ENCODE measurements around the gene SIVA1. TPM values are rescaled to one million over a fixed set of nuclear protein-coding genes. Genes with fewer than 3 reads are reported as not detected.

The SIVA1 gene
- total RNA-seq, 2 experiments from 2014 or later = 97.6 to 109 TPM

DNA sequence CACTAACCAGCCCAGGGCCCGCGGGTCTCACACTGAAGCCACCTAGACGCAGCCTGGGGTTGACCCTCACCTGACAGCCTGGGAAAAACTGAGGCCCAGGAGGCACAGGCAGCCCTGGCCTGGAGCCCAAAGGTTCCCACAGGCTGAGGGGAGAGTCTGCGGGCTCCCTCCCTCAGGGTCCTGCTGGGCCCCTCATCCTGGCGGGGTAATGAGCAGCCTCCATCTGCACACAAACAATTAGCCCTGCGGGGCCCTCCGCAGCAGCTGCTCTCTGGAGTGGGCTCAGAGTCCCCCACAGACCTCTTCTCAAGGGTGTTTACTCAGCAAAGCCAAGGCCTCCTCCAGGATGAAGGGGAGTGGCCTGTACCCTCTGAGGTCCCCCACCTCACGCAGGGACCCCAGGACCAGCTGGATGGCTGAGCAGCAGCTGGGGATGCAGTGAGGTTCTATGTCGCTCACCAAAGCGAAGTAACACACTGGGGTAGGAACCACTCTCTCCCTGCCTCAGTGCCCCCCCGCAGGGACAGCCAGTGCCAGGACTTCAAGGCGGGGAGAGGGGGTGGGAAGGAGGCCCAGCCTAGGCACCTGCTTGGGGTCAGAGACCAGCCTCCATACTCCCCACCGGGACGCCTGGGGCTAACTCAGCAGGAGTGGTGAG is 35.3 kb downstream of the SIVA1 start:
- no peaks in the 10 kb centered on the region for H3K27me3 Mint-ChIP-seq
- H3K27ac Mint-ChIP-seq = no peak overlapping the region
- intact Hi-C loops (cut with micrococcal nuclease) = no loop called here
- no peaks in the 10 kb centered on the region for H3K36me3 Mint-ChIP-seq
- ChIA-PET CTCF (interaction anchor here (1.1 kb wide), 2 partner anchors 13 to 20 kb away, joined by 3 read pairs; partner anchors contain the start of gene ZBTB42), POLR2A (no interaction called here)
- H3K4me1 Mint-ChIP-seq (ENCODE audit: low read depth) = peaks cover 22% of the 10 kb centered on the region
- no peak for DNase-seq
- H3K4me3 Mint-ChIP-seq = no peak overlapping the region
- no peaks in the 10 kb centered on the region for H3K9me3 Mint-ChIP-seq

DNA sequence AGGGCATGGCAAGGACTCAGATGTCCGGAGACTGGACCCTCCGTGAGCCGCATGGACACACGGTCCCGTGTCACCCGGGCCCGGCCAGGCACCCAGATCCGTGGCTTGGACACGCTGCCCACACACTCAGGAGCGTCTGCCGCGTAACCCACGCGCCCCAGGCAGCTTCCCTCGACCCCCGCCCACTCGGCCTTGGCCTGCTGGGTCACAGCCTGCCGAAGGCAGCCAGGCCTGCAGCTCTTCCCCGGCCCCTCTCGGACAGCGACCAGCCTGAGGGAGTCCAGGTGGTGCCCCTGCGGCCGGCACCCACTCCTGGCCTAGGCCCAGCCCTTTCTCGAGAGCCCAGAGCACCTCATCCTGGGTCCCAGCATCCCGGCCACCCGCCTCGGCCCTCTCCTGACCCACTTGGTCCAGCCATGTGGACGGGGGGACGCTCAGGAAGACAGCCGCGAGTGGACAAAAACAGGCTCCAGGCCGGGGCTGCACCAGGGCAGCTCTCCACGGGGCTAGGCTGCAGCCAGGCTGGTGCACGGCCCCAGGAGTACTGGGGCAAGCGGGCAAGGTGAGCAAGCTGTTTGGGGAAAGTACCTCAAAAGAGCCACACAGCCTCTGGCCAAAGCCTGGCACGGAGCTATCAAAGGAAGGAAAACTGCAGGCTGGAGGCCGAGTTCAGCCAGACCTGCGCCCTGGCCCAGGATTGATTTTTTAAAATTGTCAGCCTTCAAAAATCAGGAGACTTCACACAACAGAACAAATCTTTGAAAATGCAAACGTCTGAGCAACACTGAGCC is 36.1 kb downstream of the SIVA1 start:
- intact Hi-C loops (cut with micrococcal nuclease) = no loop called here
- no peak for DNase-seq
- ChIA-PET CTCF (interaction anchor here (1.1 kb wide), 2 partner anchors 12 to 20 kb away, joined by 3 read pairs; partner anchors contain the start of gene ZBTB42), POLR2A (no interaction called here)
- Mint-ChIP-seq H3K27ac (no peak overlapping the region), H3K4me3 (no peak overlapping the region), H3K9me3 (no peaks in the 10 kb centered on the region), H3K4me1 (ENCODE audit: low read depth) (peaks cover 30% of the 10 kb centered on the region), H3K36me3 (no peaks in the 10 kb centered on the region), H3K27me3 (no peaks in the 10 kb centered on the region)

DNA sequence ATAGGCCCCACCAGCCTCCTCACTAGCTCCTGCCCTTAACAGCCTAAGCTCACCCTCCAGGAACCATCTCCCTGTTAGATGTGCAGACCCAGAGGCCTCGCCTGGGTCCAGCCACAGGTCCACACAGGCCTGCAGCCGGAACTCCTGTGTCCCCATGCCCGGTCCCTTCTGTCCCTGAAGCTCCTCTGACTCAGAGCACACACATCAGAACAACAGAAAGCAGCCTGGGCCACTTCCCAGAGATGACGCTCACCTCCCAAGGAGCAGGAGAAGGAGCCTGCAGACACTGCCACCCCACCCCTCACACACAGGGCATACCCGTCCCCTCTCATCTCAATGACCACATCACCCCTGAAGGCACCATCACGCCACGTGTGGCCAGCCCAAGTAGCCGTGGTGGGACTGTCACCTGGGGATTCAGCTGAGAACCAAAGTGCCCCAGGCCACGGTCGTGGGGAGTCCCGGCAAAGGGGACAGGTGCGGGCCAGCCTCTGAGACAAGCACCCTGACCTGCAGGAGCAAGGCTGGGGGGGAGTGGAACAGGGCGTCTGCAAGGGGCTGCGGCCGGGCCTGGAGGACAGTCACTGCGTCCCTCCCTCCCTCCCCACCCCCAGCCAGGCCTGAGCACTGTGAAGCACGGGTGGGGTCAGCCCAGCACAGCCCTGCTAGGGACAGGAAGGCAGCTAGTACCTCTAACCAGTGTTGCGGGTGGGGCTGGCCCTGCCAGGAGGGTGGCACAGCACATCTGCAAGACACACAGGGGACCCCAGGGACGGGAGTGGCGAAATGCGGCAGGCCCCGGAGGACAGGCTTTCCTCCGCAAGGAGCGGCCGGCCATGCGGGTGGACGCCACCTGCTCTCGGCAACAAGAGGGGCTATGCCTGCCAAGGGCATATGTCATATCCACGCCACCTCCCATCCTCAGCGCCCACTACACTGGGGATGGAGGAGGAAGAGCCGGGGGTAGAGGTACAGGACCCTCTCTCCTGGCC is 37.1 kb downstream of the SIVA1 start:
- no peaks in the 10 kb centered on the region for H3K36me3 Mint-ChIP-seq
- H3K27me3 Mint-ChIP-seq = no peaks in the 10 kb centered on the region
- no peak for DNase-seq
- CTCF ChIA-PET = no interaction called here
- H3K9me3 Mint-ChIP-seq = no peaks in the 10 kb centered on the region
- peaks cover 36% of the 10 kb centered on the region for H3K4me1 Mint-ChIP-seq (ENCODE audit: low read depth)
- no peak overlapping the region for H3K4me3 Mint-ChIP-seq
- intact Hi-C loops (cut with micrococcal nuclease) = no loop called here
- POLR2A ChIA-PET = no interaction called here
- H3K27ac Mint-ChIP-seq = no peak overlapping the region

DNA sequence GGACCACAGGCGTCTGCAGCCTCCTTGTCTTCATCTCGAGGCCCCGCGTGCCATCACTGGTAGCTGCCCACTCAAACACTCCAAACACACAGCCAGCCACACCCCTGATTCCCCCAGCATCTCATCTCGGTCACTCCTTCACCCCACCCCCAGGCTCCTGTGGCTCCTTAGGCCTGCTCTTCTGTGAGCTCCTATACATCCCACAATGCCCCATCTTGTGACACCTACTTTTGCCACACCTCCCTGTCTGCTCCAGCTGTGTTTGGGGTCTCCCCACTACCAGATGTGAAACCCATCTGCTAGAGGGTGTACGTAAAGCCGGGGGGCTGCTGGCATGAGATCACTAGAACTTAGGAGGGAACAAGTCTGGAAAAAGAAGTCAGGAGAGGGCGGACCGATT is 38.5 kb downstream of the SIVA1 start:
- intact Hi-C loops (cut with micrococcal nuclease) = no loop called here
- Mint-ChIP-seq H3K36me3 (no peaks in the 10 kb centered on the region), H3K4me3 (no peak overlapping the region), H3K27ac (no peak overlapping the region), H3K4me1 (ENCODE audit: low read depth) (peaks cover 38% of the 10 kb centered on the region), H3K9me3 (no peaks in the 10 kb centered on the region), H3K27me3 (no peaks in the 10 kb centered on the region)
- DNase-seq = no peak
- ChIA-PET POLR2A (interaction anchor here (0.7 kb wide), 1 partner anchor 9 kb away, joined by 5 read pairs; no protein-coding TSS in a partner anchor), CTCF (interaction anchor here (0.8 kb wide), 1 partner anchor 68 kb away, joined by 3 read pairs; no protein-coding TSS in a partner anchor)

DNA sequence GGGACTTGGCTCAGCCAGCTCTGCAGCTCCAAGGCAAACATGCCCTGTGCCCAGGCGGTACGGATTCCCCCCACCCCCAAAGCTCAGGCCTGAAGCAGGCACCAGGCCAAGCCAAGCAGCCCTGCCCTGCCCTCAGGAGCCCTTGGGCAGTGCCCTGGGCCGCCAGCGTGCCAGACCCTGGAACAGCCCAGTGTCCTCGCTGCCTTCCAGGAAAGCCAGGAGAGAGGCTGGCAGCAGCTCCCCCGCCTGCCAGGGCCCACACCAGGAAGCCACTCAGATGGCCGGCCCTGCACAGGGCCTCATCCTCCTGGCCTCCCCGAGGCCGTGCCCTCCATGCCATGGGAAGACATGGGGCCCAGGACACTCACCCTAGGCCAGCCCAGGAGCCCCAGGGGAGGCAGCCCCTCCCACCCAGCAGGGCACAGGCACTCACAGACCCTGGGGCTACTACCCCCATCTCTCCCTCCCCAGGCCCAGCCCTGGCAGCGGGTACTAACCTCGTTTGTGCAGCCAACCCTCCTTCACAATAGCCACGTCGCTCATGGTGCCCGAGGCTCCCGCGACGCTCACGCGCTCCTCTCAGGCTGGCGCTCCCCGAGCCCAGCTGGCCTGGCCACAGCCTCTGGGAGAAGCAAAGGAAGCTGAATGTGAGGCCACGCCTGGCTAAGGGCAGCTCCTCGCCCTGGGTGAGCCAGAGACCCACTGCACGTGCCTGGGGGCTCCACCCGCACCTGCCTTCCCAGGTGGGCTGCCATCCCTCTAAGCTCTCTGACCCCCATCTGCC is 39.3 kb downstream of the SIVA1 start:
- peaks cover 35% of the 10 kb centered on the region for H3K4me1 Mint-ChIP-seq (ENCODE audit: low read depth)
- ChIA-PET CTCF (interaction anchor here (1.0 kb wide), 1 partner anchor 24 kb away, joined by 3 read pairs; no protein-coding TSS in a partner anchor), POLR2A (interaction anchor here (0.7 kb wide), 1 partner anchor 10 kb away, joined by 5 read pairs; no protein-coding TSS in a partner anchor)
- no peaks in the 10 kb centered on the region for H3K9me3 Mint-ChIP-seq
- DNase-seq = no peak
- H3K4me3 Mint-ChIP-seq = no peak overlapping the region
- intact Hi-C loops (cut with micrococcal nuclease) = no loop called here
- no peaks in the 10 kb centered on the region for H3K27me3 Mint-ChIP-seq
- H3K27ac Mint-ChIP-seq = no peak overlapping the region
- H3K36me3 Mint-ChIP-seq = no peaks in the 10 kb centered on the region

- Mint-ChIP-seq H3K27ac (no peak overlapping the region), H3K4me1 (ENCODE audit: low read depth) (peaks cover 37% of the 10 kb centered on the region)
- POLR2A ChIA-PET = no interaction called here
Measured at GRCh38 chr14:104792945-104793702, 40.2 kb downstream of the SIVA1 start.

DNA sequence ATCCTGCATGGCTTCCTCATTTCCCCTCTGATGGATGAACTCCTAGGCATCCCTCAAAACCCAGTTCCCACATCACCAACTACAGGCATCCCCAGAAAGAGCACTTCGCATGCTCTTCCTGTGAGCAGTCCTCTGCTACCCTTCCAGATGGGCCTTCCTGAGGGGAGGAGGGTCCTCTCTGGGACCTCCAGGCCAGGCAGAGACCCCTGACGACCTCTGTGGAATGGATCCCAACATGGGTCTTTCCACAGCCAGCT is 40.7 kb downstream of the SIVA1 start:
- H3K9me3 Mint-ChIP-seq = no peaks in the 10 kb centered on the region
- no peaks in the 10 kb centered on the region for H3K36me3 Mint-ChIP-seq
- peak overlapping the region; percentile 84 for H3K4me3 Mint-ChIP-seq
- CTCF ChIA-PET = no interaction called here
- H3K27ac Mint-ChIP-seq = no peak overlapping the region
- DNase-seq = no peak
- H3K4me1 Mint-ChIP-seq (ENCODE audit: low read depth) = peaks cover 37% of the 10 kb centered on the region
- no peaks in the 10 kb centered on the region for H3K27me3 Mint-ChIP-seq
- intact Hi-C loops (cut with micrococcal nuclease) = no loop called here
- POLR2A ChIA-PET = interaction anchor here (1.4 kb wide), 1 partner anchor 24 kb away, joined by 3 read pairs; no protein-coding TSS in a partner anchor

More at GRCh38 chr14:104792945-104793702, 40.2 kb downstream of the SIVA1 start:
- no peaks in the 10 kb centered on the region for H3K27me3 Mint-ChIP-seq
- no peaks in the 10 kb centered on the region for H3K9me3 Mint-ChIP-seq
- no peaks in the 10 kb centered on the region for H3K36me3 Mint-ChIP-seq
- peak overlapping the region; percentile 84 for H3K4me3 Mint-ChIP-seq
- CTCF ChIA-PET = no interaction called here
- no peak for DNase-seq
- intact Hi-C loops (cut with micrococcal nuclease) = no loop called here

- intact Hi-C loops (cut with micrococcal nuclease) = no loop called here
- POLR2A ChIA-PET = interaction anchor here (1.2 to 1.4 kb wide), 2 partner anchors 24 to 41 kb away, joined by 3 to 9 read pairs; partner anchors contain the start of gene SIVA1
Measured at GRCh38 chr14:104794099-104794498, 41.2 kb downstream of the SIVA1 start.

DNA sequence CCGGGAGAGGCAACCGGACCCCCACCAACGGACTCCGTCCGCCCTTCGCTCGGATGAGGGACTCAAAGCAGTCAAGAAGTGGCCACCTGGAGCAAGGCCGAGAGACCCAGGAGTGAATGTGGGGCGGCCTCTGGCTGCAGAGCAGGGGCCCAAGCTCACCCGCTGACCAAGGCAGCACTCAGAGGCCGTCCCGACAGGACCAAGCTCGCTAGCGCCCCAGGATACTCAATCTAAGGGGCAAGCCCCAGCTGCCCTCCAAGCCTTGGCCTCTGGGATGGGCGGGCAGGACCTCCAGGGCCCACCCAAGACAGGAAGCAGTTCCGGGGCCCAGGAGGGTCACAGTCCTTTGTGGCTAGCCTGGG is 41.7 kb downstream of the SIVA1 start:
- Mint-ChIP-seq H3K4me3 (peak overlapping the region; percentile 84), H3K4me1 (ENCODE audit: low read depth) (peaks cover 43% of the 10 kb centered on the region), H3K27me3 (no peaks in the 10 kb centered on the region), H3K9me3 (no peaks in the 10 kb centered on the region), H3K36me3 (no peaks in the 10 kb centered on the region), H3K27ac (peak overlapping the region; percentile 62)
- ChIA-PET CTCF (interaction anchor here (0.7 to 1.5 kb wide), 3 partner anchors 24 to 31 kb away, joined by 3 to 7 read pairs (median 5); no protein-coding TSS in a partner anchor), POLR2A (interaction anchor here (1.2 to 1.4 kb wide), 2 partner anchors 25 to 42 kb away, joined by 3 to 9 read pairs; partner anchors contain the start of gene SIVA1)
- no peak for DNase-seq
- intact Hi-C loops (cut with micrococcal nuclease) = no loop called here

More at GRCh38 chr14:104794099-104794498, 41.2 kb downstream of the SIVA1 start:
- CTCF ChIA-PET = interaction anchor here (0.7 to 1.5 kb wide), 3 partner anchors 23 to 32 kb away, joined by 3 to 7 read pairs (median 5); no protein-coding TSS in a partner anchor
- no peaks in the 10 kb centered on the region for H3K36me3 Mint-ChIP-seq
- peak overlapping the region; percentile 84 for H3K4me3 Mint-ChIP-seq
- peaks cover 38% of the 10 kb centered on the region for H3K4me1 Mint-ChIP-seq (ENCODE audit: low read depth)
- H3K9me3 Mint-ChIP-seq = no peaks in the 10 kb centered on the region
- peak; percentile 48 for DNase-seq
- H3K27ac Mint-ChIP-seq = peak overlapping the region; percentile 62
- H3K27me3 Mint-ChIP-seq = no peaks in the 10 kb centered on the region

DNA sequence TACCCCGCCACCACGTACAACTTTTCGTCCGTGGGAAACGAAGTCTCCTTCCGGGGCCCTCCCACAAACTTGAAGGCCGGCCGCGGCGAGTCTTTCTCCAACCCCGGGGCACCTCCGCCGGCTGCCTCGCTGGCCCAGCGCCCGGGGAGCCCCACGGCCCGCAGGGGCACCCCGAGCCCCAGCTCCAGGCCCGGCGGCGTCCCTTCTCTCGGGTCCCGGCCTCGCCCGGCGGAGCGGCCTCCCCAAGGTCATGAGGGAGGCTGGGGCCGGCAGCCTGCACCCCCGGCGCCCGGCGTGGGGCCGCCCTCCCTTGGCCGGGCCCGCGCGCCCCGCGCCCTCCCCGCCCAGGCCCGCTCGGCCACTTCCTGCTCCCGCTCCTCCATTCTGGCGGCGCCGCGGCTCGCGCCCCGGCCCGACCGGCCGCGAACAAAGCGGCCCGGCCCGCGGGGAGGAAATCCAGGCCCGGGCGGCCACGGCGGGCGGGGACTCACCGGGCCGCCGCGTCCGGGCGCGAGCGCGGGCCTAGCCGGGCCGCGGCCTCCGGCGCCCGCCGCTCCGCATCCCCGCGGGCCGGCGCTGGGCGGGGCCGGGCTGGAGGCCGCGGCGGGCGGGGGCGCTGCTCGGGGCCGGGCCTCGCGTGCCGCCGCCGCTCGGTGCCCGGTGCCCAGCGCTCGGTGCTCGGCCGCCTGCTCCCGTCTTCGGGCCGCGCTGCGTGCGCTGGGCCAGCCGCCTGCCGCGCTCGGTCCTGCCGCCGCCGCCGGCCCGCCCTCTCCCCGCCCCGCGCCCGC is 42.2 kb downstream of the SIVA1 start, which contains the start of gene AKT1:
Gene AKT1 (minus strand): TSS at position 756 of the 788 bp plus-strand sequence. CDS start 3,105 bp downstream, outside the sequence.
- POLR2A ChIA-PET = interaction anchor here (1.2 to 1.4 kb wide), 2 partner anchors 25 to 42 kb away, joined by 3 to 9 read pairs; partner anchors contain the start of gene SIVA1
- intact Hi-C loops (cut with micrococcal nuclease) = no loop called here
- no peaks in the 10 kb centered on the region for H3K9me3 Mint-ChIP-seq
- CTCF ChIA-PET = interaction anchor here (1.3 to 1.5 kb wide), 2 partner anchors 26 to 31 kb away, joined by 5 to 7 read pairs; no protein-coding TSS in a partner anchor
- no peaks in the 10 kb centered on the region for H3K27me3 Mint-ChIP-seq
- peak; percentile 35 for DNase-seq
- peaks cover 48% of the 10 kb centered on the region for H3K4me1 Mint-ChIP-seq (ENCODE audit: low read depth)
- H3K36me3 Mint-ChIP-seq = no peaks in the 10 kb centered on the region
- H3K4me3 Mint-ChIP-seq = peak within 1 kb of the TSS; percentile 84
- peak within 1 kb of the TSS; percentile 62 for H3K27ac Mint-ChIP-seq
